Astrocyte (in vitro differentiated cells and primary cell): Measurements from ENCODE around the gene CCDC157. TPM values are rescaled to one million over a fixed set of nuclear protein-coding genes. Genes with fewer than 3 reads are reported as not detected.
A peak's percentile ranks its signal among the peaks of the same experiment; 100 is the strongest.

Source experiments
- DNase-seq: peaks from one replicate; pipeline ENCODE4 v3.0.0-alpha.2; 2010; ENCODE audit warnings: low read depth
- FAIRE-seq: peaks from 2 replicates; lab custom pipeline; 2011; peaks lifted over from hg19 to GRCh38; lab: Jason Lieb, UNC
- H2AFZ ChIP-seq: 2 replicates; pipeline ENCODE4 v1.6.0; 2012; ENCODE audit warnings: low read depth, low read length, inconsistent platforms
- H3K27ac ChIP-seq: 2 replicates; pipeline ENCODE4 v1.5.1; 2011; ENCODE audit warnings: low read depth, low read length, inconsistent platforms
- H3K27me3 ChIP-seq: 2 replicates; pipeline ENCODE4 v1.6.0; 2011; ENCODE audit warnings: low read length, inconsistent platforms; ENCODE audit not compliant: insufficient read depth
- H3K36me3 ChIP-seq: 2 replicates; pipeline ENCODE4 v1.5.1; 2011; ENCODE audit warnings: low read length, inconsistent platforms; ENCODE audit not compliant: insufficient read depth
- H3K4me1 ChIP-seq: 2 replicates; pipeline ENCODE4 v1.5.1; 2011; ENCODE audit warnings: low read length, inconsistent platforms; ENCODE audit not compliant: insufficient read depth
- H3K4me2 ChIP-seq: 2 replicates; pipeline ENCODE4 v1.6.0; 2012; ENCODE audit warnings: low read length, inconsistent platforms
- H3K4me3 ChIP-seq: 2 replicates; pipeline ENCODE4 v1.5.1; 2011; ENCODE audit warnings: low read depth, mild to moderate bottlenecking, low read length, inconsistent platforms; ENCODE audit not compliant: insufficient read depth
- H3K79me2 ChIP-seq: 2 replicates; pipeline ENCODE4 v1.6.0; 2012; ENCODE audit warnings: mild to moderate bottlenecking, low read length, inconsistent platforms; ENCODE audit not compliant: insufficient read depth
- H3K9ac ChIP-seq: 2 replicates; pipeline ENCODE4 v1.6.0; 2012; ENCODE audit warnings: mild to moderate bottlenecking, low read length, inconsistent platforms
- H3K9me3 ChIP-seq: 2 replicates; pipeline ENCODE4 v1.5.1; 2012; ENCODE audit warnings: low read depth, mild to moderate bottlenecking, low read length, inconsistent platforms; ENCODE audit not compliant: insufficient read depth
- H4K20me1 ChIP-seq: 2 replicates; pipeline ENCODE4 v1.6.0; 2012; ENCODE audit warnings: low read length, inconsistent platforms; ENCODE audit not compliant: insufficient read depth
- H3K27ac Mint-ChIP-seq: one replicate; pipeline ENCODE4 v1.8.0; 2021; ENCODE audit warnings: mild to moderate bottlenecking, mixed read lengths; ENCODE audit not compliant: unreplicated experiment
- H3K27me3 Mint-ChIP-seq: one replicate; pipeline ENCODE4 v1.8.0; 2021; ENCODE audit warnings: low read depth, mixed read lengths; ENCODE audit not compliant: unreplicated experiment
- H3K36me3 Mint-ChIP-seq: one replicate; pipeline ENCODE4 v1.8.0; 2021; ENCODE audit warnings: low read depth, mixed read lengths; ENCODE audit not compliant: unreplicated experiment
- H3K4me1 Mint-ChIP-seq: one replicate; pipeline ENCODE4 v1.8.0; 2021; ENCODE audit warnings: low read depth, mixed read lengths; ENCODE audit not compliant: unreplicated experiment
- H3K4me3 Mint-ChIP-seq: one replicate; pipeline ENCODE4 v1.8.0; 2021; ENCODE audit warnings: mild to moderate bottlenecking, moderate library complexity, mixed read lengths; ENCODE audit not compliant: unreplicated experiment
- H3K9me3 Mint-ChIP-seq: one replicate; pipeline ENCODE4 v1.8.0; 2021; ENCODE audit warnings: mild to moderate bottlenecking, mixed read lengths; ENCODE audit not compliant: unreplicated experiment
- EZH2 ChIP-seq: IDR thresholded peaks from 2 replicates; pipeline ENCODE4 v1.6.1; 2012; ENCODE audit warnings: mild to moderate bottlenecking, low read length, inconsistent platforms; ENCODE audit not compliant: insufficient read depth
- total RNA-seq: library from RNA; stranded (reverse); gene quantifications from 2 replicates; pipeline ENCODE4 v1.2.1, GENCODE V29; 2021
- TF ChIP-seq, protein P1 (sequence below): IDR thresholded peaks from 2 replicates; pipeline ENCODE4 v1.5.1; 2011; ENCODE audit warnings: low read depth, mild to moderate bottlenecking, inconsistent platforms, low read length, moderate library complexity; ENCODE audit not compliant: insufficient read depth

Gene CCDC157
- total RNA-seq, 1 donor from 2014 or later: 2.9 TPM

DNA sequence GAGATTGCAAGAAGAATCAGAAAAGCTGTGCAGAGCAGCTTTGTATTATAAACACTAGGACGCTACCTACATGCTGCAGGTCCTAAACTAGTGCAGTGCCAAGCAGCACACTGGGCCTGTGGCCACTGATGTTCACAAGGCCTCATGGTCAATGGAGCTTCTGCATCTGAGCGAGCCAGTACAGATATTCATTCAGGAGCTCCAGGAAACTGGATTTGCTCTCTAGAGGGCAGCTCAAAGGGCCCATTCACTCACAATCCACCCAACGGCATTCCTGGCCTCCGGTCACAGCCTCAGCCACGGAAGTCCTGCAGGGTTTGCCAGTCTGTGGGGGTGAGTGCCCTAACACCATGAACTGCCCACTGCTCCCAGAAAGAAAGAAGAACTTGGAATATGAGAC lies 24.3 kb upstream of the CCDC157 start:
- TF ChIP-seq, protein P1, sequence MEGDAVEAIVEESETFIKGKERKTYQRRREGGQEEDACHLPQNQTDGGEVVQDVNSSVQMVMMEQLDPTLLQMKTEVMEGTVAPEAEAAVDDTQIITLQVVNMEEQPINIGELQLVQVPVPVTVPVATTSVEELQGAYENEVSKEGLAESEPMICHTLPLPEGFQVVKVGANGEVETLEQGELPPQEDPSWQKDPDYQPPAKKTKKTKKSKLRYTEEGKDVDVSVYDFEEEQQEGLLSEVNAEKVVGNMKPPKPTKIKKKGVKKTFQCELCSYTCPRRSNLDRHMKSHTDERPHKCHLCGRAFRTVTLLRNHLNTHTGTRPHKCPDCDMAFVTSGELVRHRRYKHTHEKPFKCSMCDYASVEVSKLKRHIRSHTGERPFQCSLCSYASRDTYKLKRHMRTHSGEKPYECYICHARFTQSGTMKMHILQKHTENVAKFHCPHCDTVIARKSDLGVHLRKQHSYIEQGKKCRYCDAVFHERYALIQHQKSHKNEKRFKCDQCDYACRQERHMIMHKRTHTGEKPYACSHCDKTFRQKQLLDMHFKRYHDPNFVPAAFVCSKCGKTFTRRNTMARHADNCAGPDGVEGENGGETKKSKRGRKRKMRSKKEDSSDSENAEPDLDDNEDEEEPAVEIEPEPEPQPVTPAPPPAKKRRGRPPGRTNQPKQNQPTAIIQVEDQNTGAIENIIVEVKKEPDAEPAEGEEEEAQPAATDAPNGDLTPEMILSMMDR: no peak
- no peak for TF ChIP-seq EZH2
- no peak overlapping the region for H3K4me3 Mint-ChIP-seq
- DNase-seq: no peak
- H3K36me3 ChIP-seq: peaks cover 59% of the 10 kb centered on the region
- H3K4me3 ChIP-seq: no peak overlapping the region
- H3K27me3 ChIP-seq: no peaks in the 10 kb centered on the region
- H2AFZ ChIP-seq: no peak overlapping the region
- H3K79me2 ChIP-seq: no peaks in the 10 kb centered on the region
- no peak overlapping the region for H3K9ac ChIP-seq
- H3K36me3 Mint-ChIP-seq: peaks cover 31% of the 10 kb centered on the region
- no peak overlapping the region for H3K27ac Mint-ChIP-seq
- H3K9me3 ChIP-seq: no peaks in the 10 kb centered on the region
- H3K4me1 ChIP-seq: no peaks in the 10 kb centered on the region
- no peaks in the 10 kb centered on the region for H3K27me3 Mint-ChIP-seq
- H3K9me3 Mint-ChIP-seq: no peaks in the 10 kb centered on the region
- H3K27ac ChIP-seq: no peak overlapping the region
- H3K4me2 ChIP-seq: no peak overlapping the region
- H3K4me1 Mint-ChIP-seq: peaks cover 8% of the 10 kb centered on the region
- peaks cover 27% of the 10 kb centered on the region for H4K20me1 ChIP-seq
- FAIRE-seq: no peak

DNA sequence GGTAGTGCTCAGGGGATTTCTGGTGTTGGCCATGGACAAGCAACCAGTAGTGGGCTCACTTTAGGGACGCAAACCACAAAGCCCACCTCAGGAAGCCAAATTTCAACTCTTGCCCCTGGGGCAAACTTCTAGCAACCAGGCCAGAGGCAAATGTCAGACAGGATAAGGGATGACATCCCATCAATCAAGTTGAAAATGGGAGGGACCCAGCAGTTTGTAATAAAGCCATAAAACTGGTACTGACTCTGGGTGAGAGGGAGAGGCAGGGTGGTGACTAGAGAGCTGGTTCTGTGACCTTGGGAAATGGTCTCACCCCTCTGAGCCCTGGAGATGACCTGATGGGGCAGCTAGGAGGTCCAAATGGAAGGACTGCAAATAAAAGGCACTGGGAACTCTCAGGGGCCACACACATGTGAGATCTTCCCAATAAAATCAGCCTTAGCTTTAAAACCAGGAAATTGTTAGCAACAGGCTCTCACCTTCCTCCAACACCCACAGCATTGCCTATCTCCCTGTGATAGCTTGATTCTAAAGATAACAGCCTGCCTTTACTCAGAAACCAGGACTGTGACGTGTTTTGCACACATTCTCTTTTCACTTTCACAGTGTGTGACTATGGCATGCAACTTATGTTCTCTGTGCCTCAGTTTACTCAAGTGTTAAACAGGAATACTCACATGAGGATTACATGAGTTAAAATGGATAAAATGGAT lies 23.7 kb upstream of the CCDC157 start:
- Histone ChIP-seq H3K9me3 (no peaks in the 10 kb centered on the region), H3K27ac (no peak overlapping the region), H3K4me2 (no peak overlapping the region), H2AFZ (no peak overlapping the region), H3K4me3 (no peak overlapping the region), H3K27me3 (no peaks in the 10 kb centered on the region), H4K20me1 (peaks cover 27% of the 10 kb centered on the region), H3K9ac (no peak overlapping the region), H3K79me2 (no peaks in the 10 kb centered on the region), H3K4me1 (no peaks in the 10 kb centered on the region), H3K36me3 (peaks cover 62% of the 10 kb centered on the region)
- Mint-ChIP-seq H3K9me3 (no peaks in the 10 kb centered on the region), H3K4me3 (peak overlapping the region; percentile 41), H3K27ac (peak overlapping the region; percentile 41), H3K36me3 (peaks cover 34% of the 10 kb centered on the region), H3K4me1 (peaks cover 8% of the 10 kb centered on the region), H3K27me3 (no peaks in the 10 kb centered on the region)
- DNase-seq (no peak), FAIRE-seq (no peak)
- no peak for TF ChIP-seq EZH2
- TF ChIP-seq, protein P1: no peak

DNA sequence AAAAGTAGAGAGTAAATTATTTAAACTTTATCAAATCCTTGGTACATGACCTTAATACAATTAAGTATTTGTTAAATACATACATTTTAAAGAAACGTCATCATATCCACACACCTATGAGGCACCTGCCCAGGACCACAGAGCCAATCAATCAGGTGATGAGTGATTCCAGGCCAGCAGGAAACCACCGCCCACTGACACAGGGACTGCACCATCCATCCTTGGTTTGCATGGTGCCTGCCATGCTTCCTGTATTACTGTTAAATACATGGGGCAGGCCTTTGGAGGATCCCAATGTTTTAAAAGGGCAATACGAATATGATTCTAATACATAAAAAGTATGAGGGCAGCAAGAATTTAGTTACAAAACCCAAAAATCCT lies 23.1 kb upstream of the CCDC157 start:
- FAIRE-seq (no peak), DNase-seq (no peak)
- Histone ChIP-seq H3K36me3 (peaks cover 65% of the 10 kb centered on the region), H3K4me3 (no peak overlapping the region), H2AFZ (no peak overlapping the region), H3K4me2 (no peak overlapping the region), H3K27ac (no peak overlapping the region), H3K79me2 (no peaks in the 10 kb centered on the region), H3K9ac (no peak overlapping the region), H3K27me3 (no peaks in the 10 kb centered on the region), H3K4me1 (no peaks in the 10 kb centered on the region), H3K9me3 (no peaks in the 10 kb centered on the region), H4K20me1 (peaks cover 30% of the 10 kb centered on the region)
- Mint-ChIP-seq H3K9me3 (no peaks in the 10 kb centered on the region), H3K4me3 (no peak overlapping the region), H3K27ac (no peak overlapping the region), H3K27me3 (no peaks in the 10 kb centered on the region), H3K4me1 (peaks cover 3% of the 10 kb centered on the region), H3K36me3 (peaks cover 37% of the 10 kb centered on the region)
- no peak for TF ChIP-seq EZH2
- TF ChIP-seq, protein P1: no peak
